GM10847 (cell line): Measurements from ENCODE around the gene MARK3.

Source experiments
- POLR2A ChIP-seq: IDR thresholded peaks from 2 replicates; pipeline ENCODE4 v1.6.1; 2011; ENCODE audit not compliant: insufficient read length; ENCODE audit errors: extremely low read depth

The MARK3 gene

DNA sequence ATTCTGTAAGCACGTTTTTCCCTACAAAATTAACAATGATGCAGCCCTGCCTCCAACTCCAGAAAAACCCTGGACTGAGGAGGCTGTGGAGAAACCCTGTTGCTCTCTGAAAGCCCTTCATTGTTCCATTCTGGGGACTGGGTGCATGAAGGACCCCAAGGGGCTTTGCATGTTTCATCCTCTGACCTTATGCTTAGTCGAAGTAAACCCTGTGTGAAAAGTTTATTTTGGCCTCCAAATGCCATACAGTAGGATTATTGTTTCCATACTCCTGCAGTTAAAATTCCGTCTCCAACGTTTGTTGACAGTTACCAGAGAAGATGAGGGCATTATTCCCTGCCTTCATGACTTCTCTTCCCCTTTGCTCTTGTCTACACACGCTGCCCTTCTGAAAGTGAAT, 91.4 kb downstream of the MARK3 start:
- no peak for TF ChIP-seq POLR2A

DNA sequence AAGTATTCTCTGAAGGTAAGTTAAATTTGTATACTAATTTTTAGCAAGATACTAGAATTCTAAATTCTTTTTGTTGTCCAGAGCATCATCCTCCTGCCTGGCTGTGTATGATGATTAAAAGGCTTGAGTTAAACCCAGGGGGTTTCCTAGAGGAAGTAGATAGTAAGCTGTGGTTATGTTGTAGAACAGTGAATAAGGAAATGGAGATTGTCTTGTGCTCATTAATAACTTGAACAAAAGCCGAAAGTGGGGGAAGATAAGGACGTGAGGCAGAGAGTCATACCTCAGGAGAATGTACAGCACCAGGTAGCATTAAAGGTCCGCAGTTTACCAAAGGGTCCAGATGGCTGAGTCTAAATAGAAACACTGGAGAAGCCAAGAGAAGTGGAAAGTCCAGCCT, 95.4 kb downstream of the MARK3 start:
- TF ChIP-seq POLR2A = no peak

DNA sequence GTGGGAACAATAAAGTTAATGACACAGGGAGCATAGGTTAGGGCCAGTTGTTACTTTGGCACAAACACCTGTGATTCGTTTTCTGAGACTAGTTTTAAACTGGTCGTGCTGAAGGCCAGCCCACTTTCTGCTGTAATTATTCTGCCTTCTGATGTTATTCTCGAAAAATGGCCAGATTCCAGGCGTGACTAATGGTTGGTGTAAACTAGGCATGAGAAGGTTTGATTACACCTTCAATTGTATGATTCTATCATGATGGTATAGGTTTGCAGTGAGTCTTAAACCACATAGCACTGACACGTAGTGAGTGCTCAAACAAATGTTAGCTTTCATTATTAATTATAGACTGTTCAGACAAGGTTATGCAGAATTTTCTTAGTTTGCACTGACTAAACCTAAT, 98.4 kb downstream of the MARK3 start:
- no peak for TF ChIP-seq POLR2A

DNA sequence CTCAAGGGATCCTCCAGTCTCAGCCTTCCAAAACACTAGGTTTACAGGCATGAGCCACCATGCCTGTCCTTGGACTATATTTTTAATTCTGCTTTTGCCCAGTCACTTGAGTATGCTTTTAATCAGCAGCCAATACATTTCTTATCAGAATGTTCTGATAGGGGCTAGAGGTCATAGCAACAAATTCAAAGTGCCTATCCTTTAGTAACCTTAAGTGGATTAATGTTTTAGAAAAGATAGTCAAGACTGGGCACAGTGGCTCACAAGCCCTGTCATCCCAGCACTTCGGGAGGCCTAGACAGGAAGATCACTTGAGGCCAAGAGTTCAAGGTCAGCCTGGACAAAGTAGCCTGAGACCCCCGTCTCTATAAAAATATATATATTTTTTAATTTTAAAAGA, 100.3 kb downstream of the MARK3 start:
- no peak for TF ChIP-seq POLR2A

DNA sequence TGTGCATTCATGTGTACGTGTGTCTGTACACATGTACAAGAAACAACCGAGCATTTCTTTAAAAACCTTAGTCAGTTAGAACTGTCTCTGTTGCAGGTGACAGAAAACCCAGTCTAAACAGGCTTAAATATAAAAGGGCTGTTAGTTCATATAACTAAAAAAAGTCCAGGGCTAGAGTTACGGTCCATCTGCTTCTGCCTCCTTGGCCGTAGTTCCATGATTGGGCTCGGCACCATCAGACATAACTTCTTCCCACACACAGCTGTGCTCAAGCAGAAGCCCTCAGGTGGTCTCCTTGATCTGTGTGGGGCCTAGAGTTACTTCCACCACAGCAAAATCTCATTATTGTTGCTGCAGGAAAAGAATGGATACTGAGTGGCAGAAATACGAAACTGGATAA, 102.9 kb downstream of the MARK3 start:
- no peak for TF ChIP-seq POLR2A

DNA sequence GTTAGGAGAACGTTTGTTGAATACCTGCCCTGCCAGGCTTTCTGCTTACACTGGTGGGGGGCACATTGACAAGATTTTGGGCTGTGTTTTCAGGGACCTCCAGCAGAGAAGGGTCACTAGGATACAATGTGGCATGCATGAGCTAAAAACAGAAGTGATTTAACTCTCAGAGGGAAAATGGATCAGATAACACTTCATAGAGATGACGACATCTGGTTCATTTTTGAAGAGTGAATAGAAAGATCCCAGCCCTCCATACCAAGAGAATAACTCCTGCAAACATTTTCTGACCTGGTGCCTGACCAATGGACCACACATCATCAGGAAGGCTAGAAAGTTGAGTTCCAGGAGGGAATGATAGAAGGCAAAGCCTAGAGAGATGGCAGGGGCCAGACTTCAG, 103.7 kb downstream of the MARK3 start:
- TF ChIP-seq POLR2A = no peak

DNA sequence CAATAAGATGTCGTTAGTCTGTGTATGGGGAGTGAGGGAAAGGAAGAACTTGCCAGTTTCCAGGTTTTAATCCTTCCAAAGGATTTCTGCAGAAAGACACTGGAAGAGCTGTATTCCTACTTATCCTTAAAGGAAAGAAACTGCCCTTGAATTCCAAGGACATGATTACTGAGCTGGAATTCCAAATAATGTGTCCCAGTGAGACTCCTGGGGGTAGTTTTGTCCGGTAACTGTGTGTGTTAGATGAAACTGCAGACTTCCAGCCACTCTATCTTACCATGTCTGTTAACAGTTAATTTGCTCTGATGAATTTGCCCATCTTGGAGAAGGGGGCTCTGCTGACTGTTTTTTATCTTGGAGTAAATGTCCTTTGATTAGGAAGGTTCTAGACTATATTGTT, 104.4 kb downstream of the MARK3 start:
- TF ChIP-seq POLR2A = no peak

DNA sequence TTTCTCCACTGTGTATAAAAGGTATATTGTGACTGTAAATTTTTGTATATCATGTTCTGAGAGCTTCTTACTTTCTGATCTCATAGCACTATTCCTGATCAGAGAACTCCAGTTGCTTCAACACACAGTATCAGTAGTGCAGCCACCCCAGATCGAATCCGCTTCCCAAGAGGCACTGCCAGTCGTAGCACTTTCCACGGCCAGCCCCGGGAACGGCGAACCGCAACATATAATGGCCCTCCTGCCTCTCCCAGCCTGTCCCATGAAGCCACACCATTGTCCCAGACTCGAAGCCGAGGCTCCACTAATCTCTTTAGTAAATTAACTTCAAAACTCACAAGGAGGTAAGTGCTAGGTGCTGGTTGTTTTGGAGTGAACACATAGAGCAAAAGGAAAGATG, 106.5 kb downstream of the MARK3 start:
- no peak for TF ChIP-seq POLR2A

DNA sequence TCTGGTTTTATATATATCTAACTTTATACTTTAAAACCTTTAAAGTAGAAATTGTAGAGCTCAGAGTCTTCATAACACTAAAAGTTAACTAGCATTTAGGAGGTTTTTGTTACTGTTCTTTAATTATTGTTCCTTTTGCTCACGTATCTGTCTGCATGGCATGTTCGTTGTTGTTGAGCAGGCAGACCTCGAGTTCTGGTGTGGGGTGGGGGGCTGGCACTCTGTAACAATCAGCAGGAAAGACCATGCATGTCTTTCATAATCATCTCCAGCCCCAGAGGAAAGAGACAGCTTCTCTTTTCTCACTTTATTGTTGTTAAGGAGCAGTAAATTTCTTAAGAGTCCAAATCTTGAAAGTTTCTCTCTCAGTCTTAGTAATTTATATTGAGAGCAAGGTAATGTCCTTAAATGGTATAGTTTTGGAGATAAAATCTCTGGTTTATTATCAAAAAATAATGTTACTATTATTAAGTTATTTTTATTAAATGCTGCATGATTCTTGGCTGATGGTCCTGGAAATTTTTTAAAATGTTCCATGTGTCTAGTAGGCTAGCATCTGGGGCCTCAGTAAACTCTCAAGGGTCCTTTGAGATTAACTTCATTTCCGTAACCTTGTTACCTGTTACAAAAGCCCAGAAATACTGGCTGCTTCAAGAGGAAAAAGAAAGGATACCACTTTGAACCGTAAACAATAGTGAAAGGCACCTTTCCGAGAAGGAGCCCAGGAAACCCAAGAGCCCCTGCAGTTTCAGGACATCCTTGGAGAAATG, 107.1 kb downstream of the MARK3 start:
- TF ChIP-seq POLR2A = no peak

DNA sequence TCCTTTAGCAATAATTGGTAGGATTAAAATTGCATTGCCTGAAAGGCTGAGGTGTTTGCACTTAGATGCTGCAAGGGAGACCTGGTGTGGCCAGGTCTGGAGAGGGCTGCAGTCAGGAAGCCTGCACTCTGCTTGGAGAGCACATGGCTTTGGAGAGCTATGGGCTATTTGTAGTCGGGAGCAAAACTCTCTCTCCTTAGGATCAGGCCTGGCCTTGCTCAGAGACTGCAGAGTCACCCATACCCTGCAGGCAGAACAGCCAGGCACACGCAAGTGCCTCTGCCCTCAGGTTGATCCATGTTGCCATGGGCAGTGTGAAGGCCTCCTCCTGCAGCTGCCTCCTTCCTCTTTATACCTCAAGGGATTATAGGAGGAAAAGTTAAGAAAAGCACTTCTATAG, 110.6 kb downstream of the MARK3 start:
- TF ChIP-seq POLR2A = no peak

DNA sequence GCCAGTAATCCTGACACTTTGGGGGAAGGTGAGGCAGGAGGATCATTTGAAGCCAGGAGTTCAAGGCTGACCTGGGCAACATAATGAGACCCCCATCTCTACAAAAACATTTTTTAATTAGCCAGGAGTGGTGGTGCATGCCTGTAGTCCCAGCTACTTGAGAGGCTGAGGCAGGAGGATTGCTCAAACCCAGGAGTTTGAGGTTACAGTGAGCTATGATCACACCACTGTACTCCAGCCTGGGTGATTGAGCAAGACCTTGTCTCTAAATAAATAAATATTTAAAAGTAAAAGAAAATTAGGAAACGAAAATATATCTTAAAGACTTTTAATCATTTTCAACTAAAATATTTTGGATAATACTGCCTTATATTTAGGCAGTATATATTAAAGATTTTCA, 111.6 kb downstream of the MARK3 start:
- no peak for TF ChIP-seq POLR2A

DNA sequence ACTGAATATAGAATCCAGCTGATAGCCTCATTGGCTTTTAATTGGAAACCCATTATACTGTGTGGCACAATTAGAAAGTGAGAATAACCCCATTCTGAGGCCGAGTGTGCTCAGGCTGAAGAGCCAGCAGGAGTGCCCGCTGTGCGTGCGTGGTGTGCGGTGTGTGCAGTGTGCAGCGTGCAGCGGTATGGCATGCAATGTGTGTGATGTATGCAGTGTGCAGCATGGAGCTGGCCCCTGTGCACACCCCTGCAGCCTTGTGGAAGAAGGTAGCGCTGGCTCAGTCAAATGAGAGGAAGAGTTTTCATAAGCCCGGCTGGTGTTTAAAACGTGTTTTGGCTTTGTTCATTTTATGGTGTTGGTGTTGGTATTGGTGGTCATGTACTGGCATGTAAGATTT, 114.5 kb downstream of the MARK3 start:
- no peak for TF ChIP-seq POLR2A

DNA sequence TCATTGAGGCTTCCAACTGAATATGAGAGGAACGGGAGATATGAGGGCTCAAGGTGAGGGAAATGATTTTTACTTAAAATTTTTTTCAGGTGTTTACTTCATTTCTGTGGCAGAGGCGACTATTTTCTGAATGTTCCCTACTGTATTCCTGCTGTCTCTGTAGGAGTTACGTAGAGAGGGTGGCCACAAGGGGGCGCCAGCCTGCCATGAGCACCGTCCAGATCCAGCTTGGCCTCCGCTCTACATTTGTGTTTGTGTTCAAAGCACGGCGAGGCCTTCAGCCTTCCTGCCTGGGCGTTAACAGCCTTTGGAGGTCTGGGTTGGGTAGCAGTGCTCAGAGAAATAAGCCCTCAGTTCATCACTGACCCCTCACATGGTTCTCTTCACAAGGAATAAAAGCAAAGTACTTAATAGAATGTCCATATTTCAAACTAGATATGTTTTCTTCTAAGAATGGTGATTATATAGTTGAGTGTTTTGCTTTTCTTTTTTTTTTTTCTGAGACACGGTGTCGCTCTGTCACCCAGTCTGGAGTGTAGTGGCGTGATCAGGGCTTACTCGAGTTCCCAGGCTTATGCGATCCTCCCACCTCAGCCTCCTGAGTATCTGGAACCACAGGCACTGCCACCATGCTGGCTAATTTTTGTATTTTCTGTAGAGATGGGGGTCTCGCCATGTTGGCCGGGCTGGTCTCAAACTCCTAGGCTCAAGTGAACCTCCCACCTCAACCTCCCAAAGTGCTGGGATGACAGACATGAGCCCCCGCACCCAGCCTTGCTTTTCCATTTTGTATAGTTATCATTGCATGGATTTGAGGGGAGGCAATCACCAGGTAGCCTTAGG, 115.2 kb downstream of the MARK3 start:
- no peak for TF ChIP-seq POLR2A

DNA sequence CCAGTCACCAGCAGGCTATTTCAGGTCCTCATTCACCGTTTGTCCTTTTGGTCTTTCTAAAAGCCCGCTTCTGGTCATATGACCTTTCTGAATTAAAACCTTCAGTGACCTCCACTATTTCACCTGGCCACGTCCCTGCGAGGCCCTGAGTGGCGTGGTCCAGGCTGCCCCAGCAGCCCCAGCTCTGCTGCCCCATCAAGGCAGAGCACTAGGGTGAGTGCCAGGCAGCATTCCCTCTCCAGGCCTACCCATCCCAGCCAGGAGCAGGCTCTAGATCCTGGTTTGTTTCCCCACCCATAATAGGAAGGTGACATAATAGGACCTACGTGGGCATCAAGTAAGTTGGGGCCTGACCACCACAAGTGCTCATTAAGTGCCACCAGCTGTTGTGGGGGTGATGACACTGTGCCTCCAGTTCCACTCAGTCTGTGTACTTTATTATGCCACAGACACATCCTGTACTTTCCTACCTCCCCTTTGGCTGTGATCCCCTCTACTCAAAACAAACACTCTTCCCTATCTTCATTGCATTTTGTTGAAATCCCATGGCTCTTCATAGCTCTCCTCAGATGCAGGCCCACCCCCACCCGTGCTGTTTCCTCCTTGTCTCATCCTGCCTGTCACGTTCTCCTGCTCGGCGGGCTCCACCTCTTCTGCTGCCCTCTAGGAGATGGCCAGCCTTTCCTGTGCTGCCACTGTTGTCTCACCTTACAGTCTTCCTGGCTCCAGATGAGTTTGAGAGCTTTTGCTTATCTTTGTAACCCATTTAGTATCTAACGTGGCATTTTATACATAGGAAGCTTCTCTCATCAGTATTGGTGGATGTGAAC, 116.0 kb downstream of the MARK3 start:
- no peak for TF ChIP-seq POLR2A

DNA sequence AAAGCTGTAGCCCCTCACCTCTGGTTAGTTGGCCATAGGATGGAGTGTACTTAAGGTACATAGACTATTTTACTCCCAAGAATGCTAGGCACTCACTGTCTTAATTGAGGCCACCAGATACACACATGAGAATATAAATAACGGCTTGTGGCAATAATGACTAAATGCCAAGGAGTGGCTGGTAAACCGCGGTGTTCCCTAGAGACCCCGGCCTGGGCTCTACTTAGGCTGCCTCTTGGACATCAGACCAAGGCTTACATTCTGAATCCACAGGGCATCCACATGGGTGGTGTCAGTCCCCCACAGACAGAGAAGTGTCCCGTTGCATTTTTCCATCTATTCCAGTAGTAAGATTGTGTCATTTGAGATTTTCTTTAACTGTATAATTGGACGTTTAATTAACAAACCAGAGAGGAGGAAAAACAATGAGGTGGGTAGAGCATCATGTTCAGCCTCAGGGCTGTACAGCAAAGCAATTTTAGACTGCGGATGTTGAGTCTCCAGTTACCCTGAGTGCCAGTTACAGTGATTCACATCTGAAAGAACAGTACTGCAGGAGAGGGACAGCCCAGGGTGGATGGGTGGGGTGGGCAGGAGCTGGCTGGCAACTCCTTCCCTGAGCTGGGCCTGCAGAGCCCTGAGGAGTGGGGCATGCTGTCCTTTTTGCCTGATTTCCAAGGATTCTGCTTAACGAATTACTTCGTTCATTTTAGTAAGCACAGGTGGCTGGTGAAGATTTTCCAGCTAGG, 116.9 kb downstream of the MARK3 start:
- no peak for TF ChIP-seq POLR2A
